H1 (cell line): Measurements from ENCODE around the gene HACE1. TPM values are rescaled to one million over a fixed set of nuclear protein-coding genes. Genes with fewer than 3 reads are reported as not detected.
"Not testable (repeated sequence)": the region's sequence is repeated elsewhere in the genome, so short reads cannot be mapped to it uniquely, and the experiment has no call there.

Experiments
- CTCF ChIA-PET: fragments of 300-600 bp; sonication (Branson Sonifier 250); formaldehyde crosslinking; loops from one replicate; lab custom pipeline; 2021; ENCODE audit not compliant: partially characterized antibody; lab: Charles Lee
- POLR2A ChIA-PET: fragments of 300-600 bp; sonication (Branson Sonifier 250); formaldehyde crosslinking; loops from one replicate; lab custom pipeline; 2021; ENCODE audit warnings: inconsistent platforms; ENCODE audit not compliant: partially characterized antibody; lab: Charles Lee
- DNase-seq, 2 experiments: peaks; one replicate each; pipeline versions ENCODE4 v3.0.0 to v3.0.0-alpha.2; 2010 to 2022; ENCODE audit warnings: low spot score in 2 of 2, low read depth in 1 of 2, mixed read lengths in 1 of 2
- FAIRE-seq: peaks from 2 replicates; lab custom pipeline; 2011; peaks lifted over from hg19 to GRCh38; lab: Jason Lieb, UNC
- H2AFZ ChIP-seq: 2 replicates; pipeline ENCODE4 v1.8.1; 2012; ENCODE audit warnings: low read length, inconsistent platforms
- H2AK5ac ChIP-seq: 2 replicates; pipeline ENCODE4 v1.6.1; 2013; ENCODE audit warnings: low read depth, low read length
- H2BK120ac ChIP-seq: replicated peaks from 2 replicates; pipeline ENCODE3; 2013; ENCODE audit warnings: low read depth, low read length, inconsistent platforms
- H2BK12ac ChIP-seq: 2 replicates; pipeline ENCODE4 v1.6.1; 2013; ENCODE audit warnings: low read depth, low read length
- H2BK15ac ChIP-seq: 2 replicates; pipeline ENCODE4 v1.6.1; 2013; ENCODE audit warnings: low read length
- H2BK20ac ChIP-seq: 2 replicates; pipeline ENCODE4 v1.6.1; 2013; ENCODE audit warnings: low read length
- H2BK5ac ChIP-seq: 2 replicates; pipeline ENCODE4 v1.6.1; 2013; ENCODE audit warnings: low read depth, low read length
- H3K14ac ChIP-seq: 2 replicates; pipeline ENCODE4 v1.6.1; 2013; ENCODE audit warnings: inconsistent platforms; ENCODE audit not compliant: insufficient read length
- H3K18ac ChIP-seq: 2 replicates; pipeline ENCODE4 v1.6.1; 2013; ENCODE audit warnings: low read length; ENCODE audit errors: extremely low read depth
- H3K23ac ChIP-seq: 2 replicates; pipeline ENCODE4 v1.6.1; 2013; ENCODE audit warnings: inconsistent platforms; ENCODE audit not compliant: insufficient read length
- H3K23me2 ChIP-seq: 2 replicates; pipeline ENCODE4 v1.6.1; 2013; ENCODE audit warnings: low read depth, low read length
- H3K27ac ChIP-seq: 2 replicates; pipeline ENCODE4 v1.6.1; 2011; ENCODE audit warnings: low read depth, low read length, inconsistent platforms
- H3K27me3 ChIP-seq, 4 experiments: replicated peaks in 1 of 4; 1 replicate in 1 of 4; 2 replicates in 3 of 4; pipeline versions ENCODE4 v1.6.1 to v1.8.1; 2011 to 2013; ENCODE audit warnings: low read length in 3 of 4, mild to moderate bottlenecking in 3 of 4, inconsistent platforms in 2 of 4, mixed read lengths in 2 of 4, moderate library complexity in 1 of 4; ENCODE audit not compliant: control insufficient read depth in 3 of 4, insufficient read depth in 3 of 4; ENCODE audit errors: extremely low read depth in 1 of 4
- H3K36me3 ChIP-seq, 4 experiments: 2 replicates each; pipeline versions ENCODE4 v1.6.1 to v1.8.1; 2011 to 2013; ENCODE audit warnings: mild to moderate bottlenecking in 4 of 4, low read length in 3 of 4, moderate library complexity in 2 of 4, control low read depth in 1 of 4, inconsistent platforms in 1 of 4; ENCODE audit not compliant: insufficient read depth in 4 of 4, control insufficient read depth in 2 of 4
- H3K4ac ChIP-seq: replicated peaks from 2 replicates; pipeline ENCODE3; 2013; ENCODE audit warnings: low read length, low read depth, mixed read lengths, inconsistent platforms; ENCODE audit not compliant: insufficient read length
- H3K4me1 ChIP-seq, 4 experiments: replicated peaks in 1 of 4; 1 replicate in 1 of 4; 2 replicates in 3 of 4; pipeline versions ENCODE4 v1.6.1 to v1.8.1; 2011 to 2013; ENCODE audit warnings: low read length in 3 of 4, inconsistent platforms in 2 of 4, mixed read lengths in 1 of 4; ENCODE audit not compliant: insufficient read depth in 4 of 4, control insufficient read depth in 3 of 4
- H3K4me2 ChIP-seq, 2 experiments: 2 replicates each; pipeline versions ENCODE4 v1.6.1 to v1.8.1; 2011 to 2013; ENCODE audit warnings: low read depth in 2 of 2, low read length in 2 of 2, control low read depth in 1 of 2, inconsistent platforms in 1 of 2, mild to moderate bottlenecking in 1 of 2; ENCODE audit not compliant: insufficient read depth in 1 of 2
- H3K4me3 ChIP-seq, 4 experiments: fragments of 200-600, 300-600 bp in 1 of 4; sonication (generic), shearing (Covaris generic), sonication (Bioruptor Twin) in 1 of 4; 2 replicates each; pipeline versions ENCODE4 v1.5.1 to v1.8.1; 2011 to 2016; ENCODE audit warnings: low read length in 4 of 4, low read depth in 3 of 4, control low read depth in 2 of 4, inconsistent platforms in 2 of 4, mild to moderate bottlenecking in 2 of 4, mixed read lengths in 1 of 4, moderate library complexity in 1 of 4; ENCODE audit not compliant: insufficient read depth in 2 of 4; ENCODE audit errors: extremely low read depth in 1 of 4
- H3K56ac ChIP-seq: replicated peaks from 2 replicates; pipeline ENCODE3; 2013; ENCODE audit warnings: low read depth, mild to moderate bottlenecking, mixed read lengths, low read length, inconsistent platforms; ENCODE audit not compliant: insufficient read length
- H3K79me1 ChIP-seq: 2 replicates; pipeline ENCODE4 v1.6.1; 2013; ENCODE audit warnings: low read depth, low read length, control low read depth
- H3K79me2 ChIP-seq, 2 experiments: 2 replicates each; pipeline versions ENCODE4 v1.6.1 to v1.8.1; 2012 to 2013; ENCODE audit warnings: low read length in 2 of 2, mild to moderate bottlenecking in 2 of 2, inconsistent platforms in 1 of 2; ENCODE audit not compliant: insufficient read depth in 2 of 2, control insufficient read depth in 1 of 2
- H3K9ac ChIP-seq, 4 experiments: replicated peaks in 1 of 4; 1 replicate in 1 of 4; 2 replicates in 3 of 4; pipeline versions ENCODE4 v1.6.1 to v1.8.1; 2011 to 2013; ENCODE audit warnings: low read depth in 3 of 4, low read length in 3 of 4, control low read depth in 2 of 4, mild to moderate bottlenecking in 2 of 4, moderate library complexity in 2 of 4, inconsistent platforms in 1 of 4; ENCODE audit errors: extremely low read depth in 1 of 4
- H3K9me3 ChIP-seq, 2 experiments: 2 replicates each; pipeline versions ENCODE4 v1.6.1 to v1.8.1; 2012 to 2013; ENCODE audit warnings: mild to moderate bottlenecking in 2 of 2, moderate library complexity in 2 of 2, control low read depth in 1 of 2, inconsistent platforms in 1 of 2, low read depth in 1 of 2, low read length in 1 of 2, mixed read lengths in 1 of 2; ENCODE audit not compliant: insufficient read depth in 2 of 2
- H4K20me1 ChIP-seq, 2 experiments: replicated peaks in 1 of 2; 2 replicates each; pipeline versions ENCODE3 to v1.8.1; 2011 to 2013; ENCODE audit warnings: inconsistent platforms in 2 of 2, low read length in 2 of 2, mild to moderate bottlenecking in 1 of 2; ENCODE audit not compliant: insufficient read depth in 2 of 2, control insufficient read depth in 1 of 2
- H4K5ac ChIP-seq: 2 replicates; pipeline ENCODE4 v1.6.1; 2013; ENCODE audit warnings: low read length, low read depth, mixed read lengths, inconsistent platforms; ENCODE audit not compliant: insufficient read length
- H4K8ac ChIP-seq: 2 replicates; pipeline ENCODE4 v1.8.0; 2013; ENCODE audit warnings: mild to moderate bottlenecking, moderate library complexity, low read length, inconsistent platforms; ENCODE audit not compliant: insufficient read depth; ENCODE audit errors: extremely low read depth
- H4K91ac ChIP-seq: replicated peaks from 2 replicates; pipeline ENCODE3; 2013; ENCODE audit warnings: low read length, mixed read lengths, inconsistent platforms; ENCODE audit not compliant: insufficient read length
- WGBS, 2 experiments: shearing (Covaris generic) in 1 of 2; methylation state at CpG; one replicate each; pipeline versions ENCODE4 v1.1.6 to v1.1.7; 2013 to 2015; ENCODE audit warnings: low lambda C conversion rate in 2 of 2, mixed read lengths in 2 of 2, inconsistent platforms in 1 of 2, low coverage in 1 of 2, missing lambda C conversion rate in 1 of 2; ENCODE audit not compliant: insufficient replicate concordance in 2 of 2, insufficient coverage in 1 of 2, insufficient read length in 1 of 2; ENCODE audit errors: extremely low coverage in 1 of 2, missing lambda C conversion rate in 1 of 2; 5-methylcytosine and 5-hydroxymethylcytosine counted together
- polyA plus RNA-seq, 7 experiments: library from polyadenylated mRNA; depleted of rRNA in 3 of 7; stranded (reverse) in 5 of 7; unstranded in 2 of 7; fragments of >200 nt in 5 of 7; fragments of 200-250 nt in 2 of 7; gene quantifications; 1 replicate in 5 of 7; 2 replicates in 1 of 7; 4 replicates in 1 of 7; pipeline versions ENCODE4 v1.2.1 to v1.2.3, GENCODE V29; 2011 to 2013; ENCODE audit warnings: missing spikeins in 2 of 7, mixed read lengths in 2 of 7
- total RNA-seq: library from RNA; stranded (reverse); fragmentation: NEBNext Ultra II Directional; extraction: Animal tissue kit (Norgen Biotek cat#: 25700); gene quantifications from 2 replicates; pipeline ENCODE4 v1.2.1, GENCODE V29; 2021

The HACE1 gene
- total and polyA plus RNA-seq, 2 of the 8 experiments (the other 6 are each of a cell fraction or from before 2014, with no cell fraction given) = 7.1 to 21.3 TPM

DNA sequence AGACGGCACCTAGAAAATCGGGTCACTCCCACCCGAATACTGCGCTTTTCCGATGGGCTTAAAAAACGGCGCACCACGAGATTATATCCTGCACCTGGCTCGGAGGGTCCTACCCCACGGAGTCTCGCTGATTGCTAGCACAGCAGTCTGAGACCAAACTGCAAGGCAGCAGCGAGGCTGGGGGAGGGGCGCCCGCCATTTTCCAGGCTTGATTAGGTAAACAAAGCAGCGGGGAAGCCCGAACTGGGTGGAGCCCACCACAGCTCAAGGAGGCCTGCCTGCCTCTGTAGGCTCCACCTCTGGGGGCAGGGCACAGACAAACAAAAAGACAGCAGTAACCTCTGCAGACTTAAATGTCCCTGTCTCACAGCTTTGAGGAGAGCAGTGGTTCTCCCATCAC lies 122.2 kb downstream of the HACE1 start:
- H2AK5ac ChIP-seq, H3K4me2 ChIP-seq, H3K4ac ChIP-seq, H3K79me2 ChIP-seq, H3K9me3 ChIP-seq, H3K23ac ChIP-seq, H3K27me3 ChIP-seq, H3K36me3 ChIP-seq, H2BK12ac ChIP-seq, H2BK5ac ChIP-seq, H2BK15ac ChIP-seq, H3K56ac ChIP-seq, H3K9ac ChIP-seq, H2BK120ac ChIP-seq, H4K5ac ChIP-seq, H3K27ac ChIP-seq, H4K20me1 ChIP-seq, H2AFZ ChIP-seq, H2BK20ac ChIP-seq, H4K91ac ChIP-seq, FAIRE-seq, H4K8ac ChIP-seq, H3K23me2 ChIP-seq, POLR2A ChIA-PET, H3K18ac ChIP-seq, H3K4me3 ChIP-seq, H3K79me1 ChIP-seq, H3K14ac ChIP-seq, H3K4me1 ChIP-seq: not testable (repeated sequence)
- 55% methylated on average over 5 of the region's 16 CpGs; no CpG with 5 or more reads in 1 of the 2 experiments for WGBS, 2 experiments
- CTCF ChIA-PET = interaction anchor here (0.6 kb wide), 1 partner anchor 17 kb away, joined by 3 read pairs; no protein-coding TSS in a partner anchor
- peak; percentile 10 to 88 for DNase-seq
